GM23338 (cell line): Measurements from ENCODE around the gene PIK3R4. TPM values are rescaled to one million over a fixed set of nuclear protein-coding genes. Genes with fewer than 3 reads are reported as not detected.

Source experiments
- ATAC-seq: fragments of 200-7000 bp; cut with Tn5 transposase; 3 replicates; pipeline ENCODE4 v1.9.1; 2020
- DNase-seq: peaks from one replicate; pipeline ENCODE4 v3.0.0-alpha.2; 2015; ENCODE audit warnings: low spot score
- H2AFZ ChIP-seq: fragments of 200-600 bp; sonication (generic); 2 replicates; pipeline ENCODE4 v1.8.0; 2016; ENCODE audit warnings: antibody characterized with exemption, mild to moderate bottlenecking, moderate library complexity
- H3F3A ChIP-seq: fragments of 200-600 bp; sonication (generic); replicated peaks from 2 replicates; pipeline ENCODE4 v1.8.0; 2017; ENCODE audit warnings: antibody characterized with exemption, mixed run types, low read depth
- H3K27ac ChIP-seq: fragments of 200-600 bp; sonication (generic); 2 replicates; pipeline ENCODE4 v1.6.1; 2016; ENCODE audit warnings: low read depth
- H3K27me3 ChIP-seq: fragments of 200-600 bp; sonication (generic); 2 replicates; pipeline ENCODE4 v1.8.0; 2016; ENCODE audit warnings: mild to moderate bottlenecking, mixed run types, moderate library complexity; ENCODE audit not compliant: insufficient read depth
- H3K36me3 ChIP-seq: fragments of 200-600 bp; sonication (generic); 2 replicates; pipeline ENCODE4 v1.8.0; 2016; ENCODE audit warnings: mild to moderate bottlenecking; ENCODE audit not compliant: insufficient read depth
- H3K4me1 ChIP-seq: fragments of 200-600 bp; sonication (generic); 2 replicates; pipeline ENCODE4 v1.8.0; 2016; ENCODE audit warnings: mild to moderate bottlenecking, moderate library complexity; ENCODE audit not compliant: insufficient read depth
- H3K4me2 ChIP-seq: fragments of 200-600 bp; sonication (generic); 2 replicates; pipeline ENCODE4 v1.7.1; 2017; ENCODE audit warnings: mixed run types
- H3K4me3 ChIP-seq: fragments of 200-600 bp; sonication (generic); 2 replicates; pipeline ENCODE4 v1.6.1; 2016; ENCODE audit warnings: mixed run types
- H3K79me2 ChIP-seq: fragments of 200-600 bp; sonication (generic); replicated peaks from 2 replicates; pipeline ENCODE4 v1.8.0; 2017; ENCODE audit warnings: mild to moderate bottlenecking; ENCODE audit not compliant: insufficient read depth
- H3K9me2 ChIP-seq: fragments of 200-600 bp; sonication (generic); 2 replicates; pipeline ENCODE4 v1.8.0; 2017; ENCODE audit not compliant: insufficient read depth
- H4K20me1 ChIP-seq: fragments of 200-600 bp; sonication (generic); replicated peaks from 2 replicates; pipeline ENCODE4 v1.8.0; 2017; ENCODE audit warnings: mild to moderate bottlenecking; ENCODE audit not compliant: insufficient read depth
- H3K27ac Mint-ChIP-seq: 2 replicates; pipeline ENCODE4 v1.8.0; 2020; ENCODE audit warnings: inconsistent platforms, mild to moderate bottlenecking, moderate library complexity, mixed read lengths
- H3K27me3 Mint-ChIP-seq: 3 replicates; pipeline ENCODE4 v1.8.0; 2022; ENCODE audit warnings: low read depth, mild to moderate bottlenecking, moderate library complexity, mixed read lengths, inconsistent platforms; ENCODE audit not compliant: insufficient read depth, poor library complexity
- H3K36me3 Mint-ChIP-seq: 3 replicates; pipeline ENCODE4 v1.8.0; 2021; ENCODE audit warnings: low read depth, mild to moderate bottlenecking, inconsistent platforms, moderate library complexity, mixed read lengths
- H3K4me1 Mint-ChIP-seq: 3 replicates; pipeline ENCODE4 v1.8.0; 2020; ENCODE audit warnings: mild to moderate bottlenecking, inconsistent platforms, mixed read lengths
- H3K4me3 Mint-ChIP-seq: 3 replicates; pipeline ENCODE4 v1.8.0; 2021; ENCODE audit warnings: moderate library complexity, mild to moderate bottlenecking, inconsistent platforms, mixed read lengths
- H3K9me3 Mint-ChIP-seq: 3 replicates; pipeline ENCODE4 v1.8.0; 2020; ENCODE audit warnings: moderate library complexity, mild to moderate bottlenecking, inconsistent platforms, mixed read lengths
- CREB1 ChIP-seq: fragments of 250-450 bp; sonication (Bioruptor Pico); IDR thresholded peaks from 2 replicates; pipeline ENCODE4 v1.5.0; 2020; ENCODE audit warnings: low read depth, mild to moderate bottlenecking, moderate library complexity
- ETS1 ChIP-seq: IDR thresholded peaks from 2 replicates; pipeline ENCODE4 v1.6.1; 2016; ENCODE audit warnings: antibody characterized with exemption
- EZH2 ChIP-seq: fragments of 200-600 bp; sonication (generic); IDR thresholded peaks from one replicate; pipeline ENCODE4 v1.8.0; 2017; ENCODE audit warnings: antibody characterized with exemption, mild to moderate bottlenecking, low read depth; ENCODE audit not compliant: unreplicated experiment
- JUNB ChIP-seq: IDR thresholded peaks from one replicate; pipeline ENCODE4 v1.6.1; 2016; ENCODE audit warnings: antibody characterized with exemption; ENCODE audit not compliant: unreplicated experiment
- NANOG ChIP-seq: IDR thresholded peaks from 2 replicates; pipeline ENCODE4 v1.6.1; 2016; ENCODE audit warnings: antibody characterized with exemption, borderline replicate concordance
- POLR2AphosphoS5 ChIP-seq: IDR thresholded peaks from 2 replicates; pipeline ENCODE4 v1.6.1; 2016; ENCODE audit warnings: antibody characterized with exemption, low read depth
- ZNF114 ChIP-seq: fragments of 250-450 bp; sonication (Bioruptor Pico); IDR thresholded peaks from 2 replicates; pipeline ENCODE4 v1.5.0; 2020; ENCODE audit warnings: mild to moderate bottlenecking, moderate library complexity
- ZNF331 ChIP-seq: fragments of 250-450 bp; sonication (Bioruptor Pico); IDR thresholded peaks from 2 replicates; pipeline ENCODE4 v1.5.0; 2020; ENCODE audit warnings: low read depth, mild to moderate bottlenecking, moderate library complexity
- polyA plus RNA-seq: library from polyadenylated mRNA; unstranded; fragments of >200 nt; fragmentation: Nextera tagmentation; extraction: Ambion mirVana; gene quantifications from 2 replicates; pipeline ENCODE4 v1.2.1, GENCODE V29; 2016
- total RNA-seq: library from RNA; depleted of rRNA; stranded (reverse); fragments of >200 nt; shearing (Covaris generic); gene quantifications from 2 replicates; pipeline ENCODE4 v1.2.3, GENCODE V29; 2014
- TF ChIP-seq, protein P1 (sequence below): IDR thresholded peaks from one replicate; pipeline ENCODE4 v1.6.1; 2018; ENCODE audit warnings: antibody characterized with exemption; ENCODE audit not compliant: unreplicated experiment
- TF ChIP-seq, protein P2 (sequence below): fragments of 250-450 bp; sonication (Bioruptor Pico); IDR thresholded peaks from 2 replicates; pipeline ENCODE4 v1.5.0; 2020; ENCODE audit warnings: mild to moderate bottlenecking, moderate library complexity

PIK3R4 gene
- total and polyA plus RNA-seq, 2 experiments from 2014 or later = 48.8 to 65.1 TPM

GRCh38 chr3:130656627-130657026, 90.0 kb downstream of the PIK3R4 start (continued):
- TF ChIP-seq, protein P1, sequence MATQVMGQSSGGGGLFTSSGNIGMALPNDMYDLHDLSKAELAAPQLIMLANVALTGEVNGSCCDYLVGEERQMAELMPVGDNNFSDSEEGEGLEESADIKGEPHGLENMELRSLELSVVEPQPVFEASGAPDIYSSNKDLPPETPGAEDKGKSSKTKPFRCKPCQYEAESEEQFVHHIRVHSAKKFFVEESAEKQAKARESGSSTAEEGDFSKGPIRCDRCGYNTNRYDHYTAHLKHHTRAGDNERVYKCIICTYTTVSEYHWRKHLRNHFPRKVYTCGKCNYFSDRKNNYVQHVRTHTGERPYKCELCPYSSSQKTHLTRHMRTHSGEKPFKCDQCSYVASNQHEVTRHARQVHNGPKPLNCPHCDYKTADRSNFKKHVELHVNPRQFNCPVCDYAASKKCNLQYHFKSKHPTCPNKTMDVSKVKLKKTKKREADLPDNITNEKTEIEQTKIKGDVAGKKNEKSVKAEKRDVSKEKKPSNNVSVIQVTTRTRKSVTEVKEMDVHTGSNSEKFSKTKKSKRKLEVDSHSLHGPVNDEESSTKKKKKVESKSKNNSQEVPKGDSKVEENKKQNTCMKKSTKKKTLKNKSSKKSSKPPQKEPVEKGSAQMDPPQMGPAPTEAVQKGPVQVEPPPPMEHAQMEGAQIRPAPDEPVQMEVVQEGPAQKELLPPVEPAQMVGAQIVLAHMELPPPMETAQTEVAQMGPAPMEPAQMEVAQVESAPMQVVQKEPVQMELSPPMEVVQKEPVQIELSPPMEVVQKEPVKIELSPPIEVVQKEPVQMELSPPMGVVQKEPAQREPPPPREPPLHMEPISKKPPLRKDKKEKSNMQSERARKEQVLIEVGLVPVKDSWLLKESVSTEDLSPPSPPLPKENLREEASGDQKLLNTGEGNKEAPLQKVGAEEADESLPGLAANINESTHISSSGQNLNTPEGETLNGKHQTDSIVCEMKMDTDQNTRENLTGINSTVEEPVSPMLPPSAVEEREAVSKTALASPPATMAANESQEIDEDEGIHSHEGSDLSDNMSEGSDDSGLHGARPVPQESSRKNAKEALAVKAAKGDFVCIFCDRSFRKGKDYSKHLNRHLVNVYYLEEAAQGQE = no peak

DNA sequence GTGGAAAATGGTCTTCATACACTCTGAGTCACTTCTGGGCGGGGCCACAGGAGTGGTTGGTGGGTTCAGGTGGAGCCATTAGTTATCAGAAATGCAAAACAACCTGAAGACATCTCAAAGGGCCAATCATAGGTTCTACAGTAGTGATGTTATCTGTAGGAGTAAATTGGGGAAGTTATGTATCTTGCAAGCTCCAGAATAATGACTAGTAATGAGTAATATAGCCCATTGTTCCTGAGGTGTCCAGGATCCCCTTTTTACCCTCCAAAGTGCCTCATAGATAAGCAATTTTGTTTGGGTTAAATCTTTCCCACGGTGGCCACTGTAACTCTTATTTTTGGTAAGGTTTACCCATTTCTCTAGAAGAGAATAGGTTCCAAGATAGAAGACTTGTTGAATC, 91.7 kb downstream of the PIK3R4 start:
- H3K27me3 Mint-ChIP-seq = no peaks in the 10 kb centered on the region
- no peak overlapping the region; the same call in 1 of the 2 replicates for H3K27ac Mint-ChIP-seq
- no peaks in the 10 kb centered on the region for H3K9me2 ChIP-seq
- H3K27ac ChIP-seq = no peak overlapping the region
- H2AFZ ChIP-seq = no peak overlapping the region
- H3K36me3 ChIP-seq = no peaks in the 10 kb centered on the region
- no peak overlapping the region for H3K4me3 Mint-ChIP-seq
- H3K79me2 ChIP-seq = no peaks in the 10 kb centered on the region
- no peaks in the 10 kb centered on the region; the same call in 1 of the 2 replicates for H4K20me1 ChIP-seq
- ATAC-seq (no peak), DNase-seq (no peak)
- H3K4me3 ChIP-seq = no peak overlapping the region
- H3K4me2 ChIP-seq = no peak overlapping the region
- no peaks in the 10 kb centered on the region for H3K27me3 ChIP-seq
- H3K9me3 Mint-ChIP-seq = 0 out of 3 replicates have a peak, but pooled peaks cover 4% of the 10 kb centered on the region
- no peaks in the 10 kb centered on the region for H3K4me1 ChIP-seq
- H3K4me1 Mint-ChIP-seq = peaks cover 4% of the 10 kb centered on the region; the same call in 2 of the 3 replicates
- peaks cover 14% of the 10 kb centered on the region for H3K36me3 Mint-ChIP-seq
- no peaks in the 10 kb centered on the region for H3F3A ChIP-seq
- TF ChIP-seq CREB1 (CRISPR knock-in tag) (no peak), NANOG (no peak), JUNB (no peak), EZH2 (no peak), ZNF331 (CRISPR knock-in tag) (no peak), POLR2AphosphoS5 (no peak), ETS1 (no peak), ZNF114 (CRISPR knock-in tag) (no peak)
- TF ChIP-seq, protein P2, sequence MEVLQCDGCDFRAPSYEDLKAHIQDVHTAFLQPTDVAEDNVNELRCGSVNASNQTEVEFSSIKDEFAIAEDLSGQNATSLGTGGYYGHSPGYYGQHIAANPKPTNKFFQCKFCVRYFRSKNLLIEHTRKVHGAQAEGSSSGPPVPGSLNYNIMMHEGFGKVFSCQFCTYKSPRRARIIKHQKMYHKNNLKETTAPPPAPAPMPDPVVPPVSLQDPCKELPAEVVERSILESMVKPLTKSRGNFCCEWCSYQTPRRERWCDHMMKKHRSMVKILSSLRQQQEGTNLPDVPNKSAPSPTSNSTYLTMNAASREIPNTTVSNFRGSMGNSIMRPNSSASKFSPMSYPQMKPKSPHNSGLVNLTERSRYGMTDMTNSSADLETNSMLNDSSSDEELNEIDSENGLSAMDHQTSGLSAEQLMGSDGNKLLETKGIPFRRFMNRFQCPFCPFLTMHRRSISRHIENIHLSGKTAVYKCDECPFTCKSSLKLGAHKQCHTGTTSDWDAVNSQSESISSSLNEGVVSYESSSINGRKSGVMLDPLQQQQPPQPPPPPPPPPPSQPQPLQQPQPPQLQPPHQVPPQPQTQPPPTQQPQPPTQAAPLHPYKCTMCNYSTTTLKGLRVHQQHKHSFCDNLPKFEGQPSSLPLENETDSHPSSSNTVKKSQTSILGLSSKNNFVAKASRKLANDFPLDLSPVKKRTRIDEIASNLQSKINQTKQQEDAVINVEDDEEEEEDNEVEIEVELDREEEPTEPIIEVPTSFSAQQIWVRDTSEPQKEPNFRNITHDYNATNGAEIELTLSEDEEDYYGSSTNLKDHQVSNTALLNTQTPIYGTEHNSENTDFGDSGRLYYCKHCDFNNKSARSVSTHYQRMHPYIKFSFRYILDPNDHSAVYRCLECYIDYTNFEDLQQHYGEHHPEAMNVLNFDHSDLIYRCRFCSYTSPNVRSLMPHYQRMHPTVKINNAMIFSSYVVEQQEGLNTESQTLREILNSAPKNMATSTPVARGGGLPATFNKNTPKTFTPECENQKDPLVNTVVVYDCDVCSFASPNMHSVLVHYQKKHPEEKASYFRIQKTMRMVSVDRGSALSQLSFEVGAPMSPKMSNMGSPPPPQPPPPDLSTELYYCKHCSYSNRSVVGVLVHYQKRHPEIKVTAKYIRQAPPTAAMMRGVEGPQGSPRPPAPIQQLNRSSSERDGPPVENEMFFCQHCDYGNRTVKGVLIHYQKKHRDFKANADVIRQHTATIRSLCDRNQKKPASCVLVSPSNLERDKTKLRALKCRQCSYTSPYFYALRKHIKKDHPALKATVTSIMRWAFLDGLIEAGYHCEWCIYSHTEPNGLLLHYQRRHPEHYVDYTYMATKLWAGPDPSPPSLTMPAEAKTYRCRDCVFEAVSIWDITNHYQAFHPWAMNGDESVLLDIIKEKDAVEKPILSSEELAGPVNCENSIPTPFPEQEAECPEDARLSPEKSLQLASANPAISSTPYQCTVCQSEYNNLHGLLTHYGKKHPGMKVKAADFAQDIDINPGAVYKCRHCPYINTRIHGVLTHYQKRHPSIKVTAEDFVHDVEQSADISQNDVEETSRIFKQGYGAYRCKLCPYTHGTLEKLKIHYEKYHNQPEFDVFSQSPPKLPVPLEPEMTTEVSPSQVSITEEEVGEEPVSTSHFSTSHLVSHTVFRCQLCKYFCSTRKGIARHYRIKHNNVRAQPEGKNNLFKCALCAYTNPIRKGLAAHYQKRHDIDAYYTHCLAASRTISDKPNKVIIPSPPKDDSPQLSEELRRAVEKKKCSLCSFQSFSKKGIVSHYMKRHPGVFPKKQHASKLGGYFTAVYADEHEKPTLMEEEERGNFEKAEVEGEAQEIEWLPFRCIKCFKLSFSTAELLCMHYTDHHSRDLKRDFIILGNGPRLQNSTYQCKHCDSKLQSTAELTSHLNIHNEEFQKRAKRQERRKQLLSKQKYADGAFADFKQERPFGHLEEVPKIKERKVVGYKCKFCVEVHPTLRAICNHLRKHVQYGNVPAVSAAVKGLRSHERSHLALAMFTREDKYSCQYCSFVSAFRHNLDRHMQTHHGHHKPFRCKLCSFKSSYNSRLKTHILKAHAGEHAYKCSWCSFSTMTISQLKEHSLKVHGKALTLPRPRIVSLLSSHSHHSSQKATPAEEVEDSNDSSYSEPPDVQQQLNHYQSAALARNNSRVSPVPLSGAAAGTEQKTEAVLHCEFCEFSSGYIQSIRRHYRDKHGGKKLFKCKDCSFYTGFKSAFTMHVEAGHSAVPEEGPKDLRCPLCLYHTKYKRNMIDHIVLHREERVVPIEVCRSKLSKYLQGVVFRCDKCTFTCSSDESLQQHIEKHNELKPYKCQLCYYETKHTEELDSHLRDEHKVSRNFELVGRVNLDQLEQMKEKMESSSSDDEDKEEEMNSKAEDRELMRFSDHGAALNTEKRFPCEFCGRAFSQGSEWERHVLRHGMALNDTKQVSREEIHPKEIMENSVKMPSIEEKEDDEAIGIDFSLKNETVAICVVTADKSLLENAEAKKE (CRISPR knock-in tag) = no peak
- TF ChIP-seq, protein P1 = no peak
